HG02678 (cell line): ENCODE results near the gene LMOD1.
"Not testable (repeated sequence)": the region's sequence is repeated elsewhere in the genome, so short reads cannot be mapped to it uniquely, and the experiment has no call there.

Experiments used
- ATAC-seq: cut with Tn5 transposase; IDR thresholded peaks from one replicate; pipeline ENCODE4 v1.9.1; 2021; ENCODE audit warnings: mild to moderate bottlenecking, moderate library complexity; ENCODE audit not compliant: unreplicated experiment

LMOD1 gene

DNA sequence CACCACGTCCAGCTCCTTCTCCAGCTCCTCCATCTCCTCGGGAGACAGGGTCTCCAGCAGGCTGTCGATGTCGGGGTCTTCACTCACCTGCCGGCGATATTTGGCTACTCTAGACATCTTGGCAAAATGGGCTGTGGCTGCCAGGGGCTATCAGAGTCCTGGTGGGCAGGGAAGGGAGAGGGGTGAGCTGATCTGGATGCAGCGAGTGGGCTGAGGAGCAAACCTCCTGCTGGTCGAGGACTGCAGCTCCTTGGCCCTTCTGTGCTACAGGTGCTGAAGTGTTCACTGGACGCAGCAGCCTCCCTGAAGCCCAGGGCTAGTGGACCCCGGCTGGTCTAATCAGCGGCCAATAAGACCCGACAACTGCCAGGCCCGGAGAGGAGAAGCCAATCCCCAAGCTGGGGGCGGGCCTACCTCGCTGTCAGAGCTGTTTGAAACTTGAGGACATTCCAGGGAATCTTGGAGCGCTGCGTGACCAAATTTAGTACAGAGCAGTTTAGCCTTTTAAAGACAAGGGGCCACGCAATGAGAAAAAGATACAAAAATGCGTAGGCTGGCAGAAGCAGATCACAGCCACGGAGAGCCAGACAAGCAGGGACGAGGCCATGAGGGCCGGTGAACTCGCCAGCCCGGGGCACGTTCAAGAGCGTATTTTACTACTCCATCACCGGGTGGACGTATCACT is at the start of gene LMOD1:
TSS of gene LMOD1 (minus strand) at position 325 of the 685 bp plus-strand sequence. CDS start at position 117, 208 bp downstream.
- ATAC-seq, result no peak

DNA sequence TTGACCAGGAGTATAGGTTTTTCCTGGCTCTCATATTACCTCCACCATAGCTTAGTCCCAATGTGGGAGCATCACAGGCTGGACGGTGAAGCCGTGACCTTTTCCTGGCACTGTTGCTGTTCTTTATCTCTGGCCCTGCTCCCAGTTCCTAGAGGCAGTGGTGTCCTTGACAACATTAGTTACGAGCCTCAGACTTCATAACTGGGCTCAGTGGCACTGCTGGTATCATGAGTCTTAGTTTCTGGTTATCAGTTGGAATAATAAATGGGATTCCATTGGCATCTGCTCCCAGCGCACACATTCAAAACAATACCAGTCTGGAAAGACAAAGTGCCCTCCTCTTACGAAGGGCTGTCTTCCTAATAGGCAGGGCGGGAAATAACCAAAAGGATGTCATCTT is 44.1 kb upstream of the LMOD1 start:
- ATAC-seq, result no peak

DNA sequence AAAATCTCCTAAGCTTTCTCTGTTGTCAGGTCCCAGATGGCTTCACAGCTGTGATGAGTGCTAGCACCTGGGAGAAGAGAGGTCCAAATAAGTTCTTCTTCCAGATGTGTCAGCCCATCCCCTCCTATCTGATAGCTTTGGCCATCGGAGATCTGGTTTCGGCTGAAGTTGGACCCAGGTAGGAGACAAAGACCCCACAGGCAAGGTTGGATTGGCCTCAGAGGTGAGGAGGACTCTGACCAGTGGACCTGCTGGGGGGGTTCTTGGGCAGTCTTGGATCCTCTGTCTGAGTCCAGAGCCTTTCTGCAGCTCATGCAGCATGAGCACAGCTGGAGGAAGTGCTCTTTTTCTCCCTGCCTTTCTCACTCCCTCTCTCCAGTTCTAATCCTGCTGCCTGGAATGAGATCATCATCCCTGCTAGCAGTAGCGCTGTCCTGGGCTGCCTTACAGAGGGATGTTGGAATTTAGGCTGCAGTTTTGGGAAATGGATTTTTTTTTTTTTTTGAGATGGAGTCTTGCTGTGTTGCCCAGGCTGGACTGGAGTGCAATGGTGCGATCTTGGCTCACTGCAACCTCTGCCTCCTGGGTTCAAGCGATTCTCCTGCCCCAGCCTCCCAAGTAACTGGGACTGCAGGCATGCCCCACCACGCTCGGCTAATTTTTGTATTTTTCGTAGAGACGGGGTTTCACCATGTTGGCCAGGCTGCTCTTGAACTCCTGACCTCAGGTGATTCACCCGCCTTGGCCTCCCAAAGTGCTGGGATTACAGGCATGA is 43.2 kb upstream of the LMOD1 start:
- no peak for ATAC-seq

DNA sequence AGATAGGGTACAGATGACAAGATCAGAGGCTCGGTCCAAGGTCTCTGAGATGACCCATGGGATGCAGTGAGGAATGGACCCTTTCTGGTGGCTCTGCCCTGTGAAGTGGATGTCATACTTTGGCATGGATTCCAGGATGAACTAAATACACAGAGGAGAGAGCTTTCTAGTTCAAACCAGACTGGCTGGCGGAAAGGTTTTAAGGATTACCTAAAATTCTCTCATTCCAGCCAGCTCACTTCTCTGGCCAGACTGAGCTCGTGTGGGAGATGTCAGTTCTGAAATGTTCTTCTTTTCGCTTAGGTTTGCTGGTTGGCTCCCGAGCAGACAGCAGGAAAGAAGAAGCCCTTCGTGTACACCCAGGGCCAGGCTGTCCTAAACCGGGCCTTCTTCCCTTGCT is 42.3 kb upstream of the LMOD1 start:
- ATAC-seq, result no peak

DNA sequence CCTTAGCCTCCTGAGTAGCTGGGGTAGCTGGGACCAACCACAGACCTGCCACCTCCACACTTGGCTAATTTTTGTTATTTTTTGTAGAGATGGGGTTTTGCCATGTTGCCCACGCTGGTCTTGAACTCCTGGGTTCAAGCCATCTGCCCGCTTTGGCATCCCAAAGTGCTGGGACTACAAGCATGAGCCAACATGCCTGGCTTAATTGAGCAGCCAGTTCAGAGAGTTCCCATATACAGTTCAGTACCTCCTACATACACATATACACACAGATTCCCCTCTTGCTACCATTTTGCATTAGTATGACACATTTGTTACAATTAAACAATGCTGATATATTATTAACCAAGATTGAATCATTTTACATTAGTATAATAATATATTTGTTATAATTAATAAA is 39.0 kb upstream of the LMOD1 start:
- no peak for ATAC-seq

DNA sequence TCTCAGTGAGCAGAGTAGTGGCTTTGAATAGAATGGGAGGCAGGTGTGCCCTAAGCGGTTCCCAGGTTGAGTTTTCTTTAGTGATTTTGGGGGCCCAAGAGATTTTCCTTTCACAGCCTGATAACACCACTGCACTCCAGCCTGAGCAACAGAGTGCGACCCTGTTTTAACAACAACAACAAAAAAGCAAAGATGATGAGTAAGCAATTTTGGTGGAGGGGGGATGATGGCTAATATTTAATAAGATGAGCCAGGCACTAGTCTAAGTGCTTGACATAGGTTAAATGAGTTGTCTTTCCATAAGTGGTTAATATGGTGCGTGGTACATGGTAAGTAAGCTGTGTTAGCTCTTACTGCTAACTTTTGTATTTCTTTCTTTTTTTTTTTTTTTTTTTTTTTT is 38.1 kb upstream of the LMOD1 start:
- ATAC-seq, result no peak

DNA sequence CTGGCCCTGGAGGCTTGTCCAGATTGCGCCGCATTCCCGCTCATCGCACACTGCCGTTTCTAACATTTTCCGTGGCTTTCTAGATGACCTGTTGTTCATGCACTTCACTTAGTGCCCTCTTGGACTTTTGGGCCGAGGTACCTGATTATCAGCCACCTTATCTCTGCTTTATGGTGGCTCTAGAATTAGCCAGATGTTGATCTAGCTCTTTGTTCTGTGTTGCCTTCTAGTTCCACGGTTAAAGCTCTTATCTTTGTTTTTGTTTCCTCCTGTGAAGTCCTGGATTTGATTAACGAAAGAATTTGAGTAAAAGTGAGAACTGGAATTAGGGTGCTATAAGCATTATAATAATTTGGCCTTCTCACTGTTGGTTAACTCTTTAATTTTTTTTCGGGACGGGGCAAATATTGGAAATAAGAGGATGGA is 37.0 kb upstream of the LMOD1 start:
- ATAC-seq, result no peak

DNA sequence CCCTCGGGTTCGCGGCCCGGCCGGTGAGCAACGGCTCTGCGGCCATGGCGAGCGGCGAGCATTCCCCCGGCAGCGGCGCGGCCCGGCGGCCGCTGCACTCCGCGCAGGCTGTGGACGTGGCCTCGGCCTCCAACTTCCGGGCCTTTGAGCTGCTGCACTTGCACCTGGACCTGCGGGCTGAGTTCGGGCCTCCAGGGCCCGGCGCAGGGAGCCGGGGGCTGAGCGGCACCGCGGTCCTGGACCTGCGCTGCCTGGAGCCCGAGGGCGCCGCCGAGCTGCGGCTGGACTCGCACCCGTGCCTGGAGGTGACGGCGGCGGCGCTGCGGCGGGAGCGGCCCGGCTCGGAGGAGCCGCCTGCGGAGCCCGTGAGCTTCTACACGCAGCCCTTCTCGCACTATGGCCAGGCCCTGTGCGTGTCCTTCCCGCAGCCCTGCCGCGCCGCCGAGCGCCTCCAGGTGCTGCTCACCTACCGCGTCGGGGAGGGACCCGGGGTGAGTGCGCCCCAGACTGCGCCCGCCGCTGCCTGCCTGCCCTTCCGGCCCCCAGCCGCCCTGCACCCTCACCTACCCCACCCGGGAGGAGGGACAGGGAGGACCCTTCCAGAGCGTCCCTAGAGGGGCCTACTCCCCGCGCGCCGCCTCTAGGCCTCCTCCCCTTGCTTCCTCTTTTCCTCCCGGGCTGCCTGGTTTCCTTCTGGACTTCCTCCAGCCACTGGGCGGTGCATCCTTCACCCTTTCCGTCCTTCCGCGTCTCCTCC is 36.5 kb upstream of the LMOD1 start, which contains the start of gene RNPEP:
TSS of gene RNPEP (plus strand) at position 26 of the 757 bp plus-strand sequence. CDS start at position 45, 19 bp downstream.
- ATAC-seq, result peak; percentile 84

DNA sequence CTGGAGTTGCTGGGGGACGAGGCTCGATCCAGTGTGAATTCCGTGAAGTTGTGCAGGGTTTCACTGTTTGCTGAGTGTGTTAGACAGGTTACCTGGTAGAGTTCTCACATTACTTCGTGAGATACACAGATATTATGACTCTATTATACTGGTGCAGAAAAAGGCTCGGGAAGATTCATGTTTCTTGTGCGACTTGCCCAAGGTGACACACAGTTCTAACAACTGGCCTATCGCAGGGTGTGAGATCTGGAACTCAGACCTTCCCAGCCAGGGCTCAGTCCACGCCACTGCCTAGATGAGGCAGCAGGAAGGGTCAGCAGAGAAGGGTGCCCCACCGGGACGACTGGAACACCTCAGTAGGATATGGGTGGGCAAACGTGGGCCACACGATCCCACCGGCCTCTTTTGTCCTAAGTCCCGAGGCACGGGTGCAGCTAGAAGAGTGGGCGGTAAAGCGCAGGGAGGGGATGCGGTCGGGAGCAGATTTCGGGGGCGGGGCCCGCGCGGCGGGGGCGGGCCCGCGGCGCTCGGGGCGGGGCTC is 35.8 kb upstream of the LMOD1 start:
- peak; percentile 23 for ATAC-seq

DNA sequence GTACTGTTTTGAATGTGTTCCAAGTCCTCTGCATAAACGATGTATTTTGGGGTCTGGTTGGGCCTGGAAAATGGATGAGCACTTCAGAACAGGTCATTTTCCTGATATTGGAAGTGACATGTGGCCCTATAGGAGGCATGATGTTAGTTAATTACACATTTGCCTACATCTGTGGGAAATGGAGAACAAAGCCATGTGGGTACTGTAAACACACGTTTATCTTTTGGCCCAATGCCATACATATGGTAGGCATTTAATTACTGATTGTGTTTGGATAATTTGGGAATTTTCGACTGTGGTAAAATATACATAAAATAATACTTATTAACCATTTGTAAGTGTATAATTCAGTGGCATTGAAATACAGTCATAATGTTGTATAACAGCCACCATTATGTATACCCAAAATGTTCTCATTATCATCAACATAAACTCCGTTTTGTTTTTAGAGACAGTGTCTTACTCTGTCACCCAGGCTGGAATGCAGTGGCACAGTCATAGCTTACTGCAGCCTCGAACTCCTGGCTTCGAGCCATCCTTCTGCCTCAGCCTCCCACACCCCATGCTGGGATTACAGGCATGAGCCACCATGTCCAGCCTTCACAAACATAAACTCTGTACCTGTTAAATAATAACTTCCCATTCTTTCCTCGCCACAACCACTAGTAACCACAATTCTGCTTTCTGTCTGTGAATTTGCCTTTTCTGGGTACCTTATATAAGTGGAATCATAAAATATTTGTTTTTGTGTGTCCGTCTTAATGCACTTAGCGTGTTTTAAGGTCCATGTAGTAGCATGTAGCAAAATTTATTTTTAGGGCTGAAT is 24.2 kb upstream of the LMOD1 start:
- no peak for ATAC-seq

DNA sequence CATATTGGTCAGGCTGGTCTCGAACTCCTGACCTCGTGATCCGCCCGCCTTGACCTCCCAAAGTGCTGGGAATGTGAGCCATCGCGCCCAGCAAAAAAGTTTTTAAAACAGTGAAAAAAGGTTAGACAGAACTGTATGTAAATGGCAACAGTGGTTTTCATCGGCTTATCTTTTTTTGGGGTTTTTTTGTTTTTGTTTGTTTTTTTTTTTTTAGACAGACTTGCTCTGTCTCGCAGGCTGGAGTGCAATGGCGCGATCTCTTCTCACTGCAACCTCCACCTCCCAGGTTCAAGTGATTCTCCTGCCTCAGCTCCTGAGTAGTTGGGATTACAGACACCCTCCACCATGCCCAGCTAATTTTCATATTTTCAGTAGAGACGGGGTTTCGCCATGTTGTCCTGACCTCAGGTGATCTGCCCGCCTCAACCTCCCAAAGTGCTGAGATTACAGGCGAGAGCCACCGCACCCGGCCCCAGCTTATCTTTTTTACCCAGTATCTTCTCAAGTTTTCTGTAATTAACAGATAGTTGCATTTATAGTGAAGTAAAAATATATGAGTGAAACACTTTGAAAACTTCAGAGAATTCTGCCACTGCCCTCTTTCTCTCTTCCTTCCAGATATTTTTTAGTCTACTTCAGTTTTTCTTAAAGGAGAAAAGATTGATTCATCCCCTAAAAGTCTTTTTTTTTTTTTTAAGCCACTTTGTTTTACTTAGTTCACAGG is 22.0 kb upstream of the LMOD1 start:
- ATAC-seq, result no peak

DNA sequence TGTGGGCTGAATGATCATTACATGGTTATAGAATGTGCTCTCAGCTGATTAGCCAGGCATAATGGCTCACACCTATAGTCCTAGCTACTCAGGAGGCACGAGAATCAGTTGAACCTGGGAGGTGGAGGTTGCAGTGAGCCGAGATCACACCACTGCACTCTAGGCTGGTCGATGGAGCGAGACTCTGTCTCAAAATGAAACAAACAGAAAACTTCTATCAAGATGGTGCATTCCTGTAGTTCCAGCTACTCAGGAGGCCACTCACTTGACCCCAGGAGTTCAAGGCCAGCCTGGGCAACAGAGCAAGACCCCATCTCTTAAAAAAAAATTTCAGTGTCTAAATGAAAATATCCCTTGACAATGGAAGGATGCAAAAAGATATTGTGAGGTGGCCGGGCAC is 19.8 kb upstream of the LMOD1 start:
- no peak for ATAC-seq

DNA sequence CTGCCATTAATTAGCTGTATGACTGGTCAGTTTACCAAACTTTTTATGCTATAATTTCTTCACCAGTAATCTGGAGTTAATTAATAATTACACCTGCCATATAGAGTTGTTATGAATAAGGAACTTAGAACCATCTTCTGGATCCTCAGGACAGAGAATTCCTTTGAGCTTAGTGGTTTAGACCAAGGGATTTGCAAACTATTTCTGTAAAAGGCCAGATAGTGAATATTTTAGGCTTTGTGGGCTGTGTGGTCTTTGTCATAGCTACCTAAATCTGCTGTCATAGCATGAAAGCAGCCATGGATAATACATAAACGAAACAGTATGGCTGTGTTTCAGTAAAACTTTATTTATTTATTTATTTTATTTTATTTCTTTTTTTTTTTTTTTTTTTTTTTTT is 17.9 kb upstream of the LMOD1 start:
- ATAC-seq, result no peak

DNA sequence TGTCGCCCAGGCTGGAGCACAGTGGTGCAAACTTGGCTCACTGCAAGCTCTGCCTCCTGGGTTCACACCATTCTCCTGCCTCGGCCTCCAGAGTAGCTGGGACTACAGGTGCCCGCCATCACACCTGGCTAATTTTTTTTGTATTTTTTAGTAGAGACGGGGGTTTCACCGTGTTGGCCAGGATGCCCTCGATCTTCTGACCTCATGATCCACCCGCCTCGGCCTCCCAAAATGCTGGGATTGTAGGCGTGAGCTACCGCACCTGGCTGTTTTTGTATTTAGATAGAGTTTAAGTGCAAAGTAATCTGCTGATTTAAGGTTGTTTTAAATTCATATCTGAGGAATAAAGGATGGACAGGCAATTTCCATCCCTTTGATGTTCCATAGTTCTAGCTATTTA is 16.0 kb upstream of the LMOD1 start:
- ATAC-seq, result not testable (repeated sequence)

DNA sequence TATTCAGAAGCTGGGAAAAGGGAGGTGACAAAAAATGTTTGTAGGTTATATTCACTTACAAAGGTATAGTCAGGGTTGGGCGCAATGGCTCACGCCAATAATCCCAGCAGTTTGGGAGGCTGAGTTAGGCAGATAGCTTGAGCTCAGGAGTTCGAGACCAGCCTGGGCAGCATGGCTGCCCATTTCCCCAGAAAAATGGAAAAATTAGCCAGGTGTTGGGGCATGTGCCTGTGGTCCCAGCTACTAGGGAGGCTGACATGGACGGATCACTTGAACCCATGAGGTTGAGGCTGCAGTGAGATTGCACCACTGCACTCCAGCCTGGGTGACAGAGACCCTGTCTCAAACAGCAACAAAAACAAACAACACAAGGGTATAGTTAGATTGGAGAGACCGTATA is 12.0 kb upstream of the LMOD1 start:
- ATAC-seq, result no peak

DNA sequence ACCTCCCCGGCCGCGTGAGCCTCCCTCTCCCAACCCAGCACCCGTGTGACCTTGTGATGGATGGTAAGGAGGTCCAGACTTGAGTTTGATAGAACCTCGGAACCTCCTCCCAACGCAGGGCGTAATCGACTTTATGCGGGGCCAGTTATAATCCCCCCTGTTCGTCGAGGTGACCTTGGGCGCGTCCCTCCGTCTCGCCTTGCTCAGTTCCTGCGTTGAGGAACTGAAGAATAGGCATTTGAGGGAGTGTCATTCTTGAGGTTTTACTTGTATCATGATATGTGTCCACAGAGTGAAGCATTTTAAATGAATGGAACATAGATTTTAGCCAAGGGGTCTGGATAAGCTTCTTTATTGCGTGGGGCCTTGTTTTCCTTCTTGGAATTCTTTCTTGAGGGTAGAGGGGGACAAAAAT is 9.4 kb upstream of the LMOD1 start:
- ATAC-seq, result no peak

DNA sequence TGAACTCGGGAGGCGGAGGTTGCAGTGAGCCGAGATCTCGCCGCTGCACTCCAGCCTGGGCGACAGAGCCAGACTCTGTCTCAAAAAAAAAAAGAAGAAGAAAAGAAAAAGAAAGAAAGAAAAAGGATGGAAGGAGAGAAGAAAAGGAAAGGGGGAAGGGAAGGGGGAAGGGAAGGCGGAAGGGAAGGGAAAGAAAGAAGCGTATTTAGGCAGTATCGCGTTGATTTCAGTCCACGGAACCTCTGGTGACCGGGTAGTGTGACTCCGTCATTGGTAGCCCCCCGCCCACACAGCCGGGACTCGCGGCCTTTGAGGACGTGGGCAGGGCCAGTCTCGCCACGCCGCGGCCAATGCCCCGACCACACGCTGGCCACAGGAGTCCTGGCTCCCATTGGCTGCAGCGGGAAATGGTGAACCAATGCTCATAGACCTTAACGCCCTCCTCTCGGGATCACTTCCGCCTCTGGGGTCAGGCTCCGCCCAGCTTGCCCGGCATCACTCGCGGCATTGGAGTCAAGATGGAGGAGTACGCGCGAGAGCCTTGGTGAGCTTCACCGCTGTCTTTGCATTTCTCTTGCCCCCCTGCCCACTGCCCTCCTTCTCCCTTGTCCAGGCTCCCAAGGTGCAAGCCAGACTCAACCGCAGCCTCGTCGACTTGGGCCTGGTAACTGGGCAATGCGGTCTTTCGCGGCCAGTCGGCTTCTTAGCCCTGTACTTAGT is 8.8 kb upstream of the LMOD1 start, which contains the start of gene TIMM17A:
TSS of gene TIMM17A (plus strand) at position 495 of the 720 bp plus-strand sequence. CDS start at position 519, 24 bp downstream.
- peak; percentile 100 for ATAC-seq

DNA sequence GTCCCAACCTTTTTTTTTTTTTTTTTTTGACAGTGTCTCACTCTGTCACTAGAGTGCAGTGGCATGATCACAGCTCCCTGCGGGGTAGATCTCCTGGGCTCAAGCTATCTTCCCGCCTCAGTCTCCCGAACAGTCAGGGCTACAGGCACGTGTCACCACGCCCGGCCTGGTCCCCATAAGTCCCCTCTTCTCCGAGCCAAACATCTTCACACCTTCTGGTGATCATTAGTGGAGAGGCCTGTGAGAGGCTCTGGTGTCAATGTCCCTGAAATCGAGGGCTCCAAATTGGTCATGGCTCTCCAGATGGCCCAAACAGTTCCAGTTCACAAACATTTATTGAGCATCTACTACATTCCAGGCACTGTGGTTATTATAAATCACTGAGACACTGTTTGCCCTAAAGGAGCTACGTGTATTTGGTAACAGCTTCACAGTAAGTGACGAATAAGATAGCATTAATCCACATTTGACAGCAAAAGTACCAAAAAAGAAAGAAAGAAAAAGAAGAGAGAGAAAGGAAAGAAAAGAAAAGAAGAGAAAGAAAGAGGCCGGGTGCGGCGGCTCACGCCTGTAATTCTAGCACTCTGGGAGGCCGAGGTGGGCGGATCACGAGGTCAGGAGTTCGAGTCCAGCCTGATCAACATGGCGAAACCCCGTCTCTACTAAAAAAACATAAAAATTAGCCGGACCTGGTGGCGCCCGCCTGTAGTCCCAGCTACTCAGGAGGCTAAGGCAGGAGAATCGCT is 8.1 kb upstream of the LMOD1 start:
- ATAC-seq, result no peak
